GM23338 (cell line): ENCODE data around the gene AXIN2.
"Not testable (repeated sequence)": the region's sequence is repeated elsewhere in the genome, so short reads cannot be mapped to it uniquely, and the experiment has no call there.

Experiments
- CREB1 ChIP-seq: fragments of 250-450 bp; sonication (Bioruptor Pico); IDR thresholded peaks from 2 replicates; pipeline ENCODE4 v1.5.0; 2020; ENCODE audit warnings: low read depth, mild to moderate bottlenecking, moderate library complexity
- CTCF ChIP-seq, 2 experiments: fragments of 200-600 bp in 1 of 2; sonication (generic) in 1 of 2; conservative IDR thresholded peaks; 2 replicates each; pipeline versions ENCODE4 v1.5.1 to v1.6.1; 2016 to 2017; ENCODE audit warnings: antibody characterized with exemption in 2 of 2, low read depth in 2 of 2, mild to moderate bottlenecking in 2 of 2, moderate library complexity in 1 of 2
- ETS1 ChIP-seq: IDR thresholded peaks from 2 replicates; pipeline ENCODE4 v1.6.1; 2016; ENCODE audit warnings: antibody characterized with exemption
- EZH2 ChIP-seq: fragments of 200-600 bp; sonication (generic); IDR thresholded peaks from one replicate; pipeline ENCODE4 v1.8.0; 2017; ENCODE audit warnings: antibody characterized with exemption, mild to moderate bottlenecking, low read depth; ENCODE audit not compliant: unreplicated experiment
- EZH2phosphoT487 ChIP-seq: fragments of 200-600 bp; sonication (generic); IDR thresholded peaks from one replicate; pipeline ENCODE4 v1.8.1; 2018; ENCODE audit warnings: antibody characterized with exemption; ENCODE audit not compliant: unreplicated experiment
- JUNB ChIP-seq: IDR thresholded peaks from one replicate; pipeline ENCODE4 v1.6.1; 2016; ENCODE audit warnings: antibody characterized with exemption; ENCODE audit not compliant: unreplicated experiment
- POLR2AphosphoS5 ChIP-seq: IDR thresholded peaks from 2 replicates; pipeline ENCODE4 v1.6.1; 2016; ENCODE audit warnings: antibody characterized with exemption, low read depth
- REST ChIP-seq: IDR thresholded peaks from one replicate; pipeline ENCODE4 v1.6.1; 2018; ENCODE audit warnings: antibody characterized with exemption; ENCODE audit not compliant: unreplicated experiment
- STAT1 ChIP-seq: IDR thresholded peaks from one replicate; pipeline ENCODE4 v1.6.1; 2016; ENCODE audit warnings: antibody characterized with exemption; ENCODE audit not compliant: unreplicated experiment
- ZNF114 ChIP-seq: fragments of 250-450 bp; sonication (Bioruptor Pico); IDR thresholded peaks from 2 replicates; pipeline ENCODE4 v1.5.0; 2020; ENCODE audit warnings: mild to moderate bottlenecking, moderate library complexity

- not testable (repeated sequence) for TF ChIP-seq CTCF (conservative IDR thresholded peaks at IDR 0.05; ENCODE audit: low read depth in 2 of 2); POLR2AphosphoS5; EZH2; EZH2phosphoT487; CREB1 (CRISPR knock-in tag); REST; STAT1; ZNF114 (CRISPR knock-in tag); JUNB; ETS1
Observed at GRCh38 chr17:65526854-65527253, 34.6 kb downstream of the AXIN2 start.
